Kidney (tissue), 14 donors: ENCODE measurements around the gene CFHR2. TPM values are rescaled to one million over a fixed set of nuclear protein-coding genes. Genes with fewer than 3 reads are reported as not detected.
A peak's percentile ranks its signal among the peaks of the same experiment; 100 is the strongest.
"Not testable (repeated sequence)": the region's sequence is repeated elsewhere in the genome, so short reads cannot be mapped to it uniquely, and the experiment has no call there.

Experiments
- DNase-seq, 5 donors: peaks; one replicate each; pipeline ENCODE4 v3.0.0-alpha.2; 2013 to 2020
- FAIRE-seq: peaks from 2 replicates; lab custom pipeline; 2012; peaks lifted over from hg19 to GRCh38; lab: Jason Lieb, UNC
- H3K27ac ChIP-seq, 2 donors: one replicate each; pipeline ENCODE4 v1.7.0; 2013; ENCODE audit warnings: low read depth in 2 of 2, low read length in 2 of 2, inconsistent platforms in 1 of 2
- H3K27me3 ChIP-seq: one replicate; pipeline ENCODE4 v1.7.1; 2013; ENCODE audit warnings: low read length, inconsistent platforms; ENCODE audit not compliant: control insufficient read depth, insufficient read depth
- H3K36me3 ChIP-seq, 3 donors: one replicate each; pipeline versions ENCODE4 v1.7.0 to v1.7.1; 2013; ENCODE audit warnings: low read length in 3 of 3, control low read depth in 1 of 3, inconsistent platforms in 1 of 3; ENCODE audit not compliant: insufficient read depth in 3 of 3, control insufficient read depth in 2 of 3
- H3K4me1 ChIP-seq, 3 donors: one replicate each; pipeline versions ENCODE4 v1.7.0 to v1.7.1; 2013; ENCODE audit warnings: low read length in 3 of 3, inconsistent platforms in 1 of 3, low read depth in 1 of 3; ENCODE audit not compliant: control insufficient read depth in 2 of 3, insufficient read depth in 2 of 3
- H3K4me3 ChIP-seq, 3 donors: one replicate each; pipeline versions ENCODE4 v1.7.0 to v1.8.1; 2013; ENCODE audit warnings: low read length in 3 of 3, control low read depth in 1 of 3, inconsistent platforms in 1 of 3
- H3K9ac ChIP-seq, 3 donors: one replicate each; pipeline versions ENCODE4 v1.7.0 to v1.7.1; 2013; ENCODE audit warnings: low read length in 3 of 3, control low read depth in 1 of 3, inconsistent platforms in 1 of 3
- H3K9me3 ChIP-seq, 3 donors: one replicate each; pipeline versions ENCODE4 v1.7.0 to v1.7.1; 2013; ENCODE audit warnings: low read length in 3 of 3, control low read depth in 1 of 3, inconsistent platforms in 1 of 3; ENCODE audit not compliant: control insufficient read depth in 2 of 3, insufficient read depth in 1 of 3
- CTCF ChIP-seq: IDR thresholded peaks from 3 replicates; pipeline ENCODE4 v1.5.1; 2012; ENCODE audit warnings: mild to moderate bottlenecking, moderate library complexity, borderline replicate concordance; ENCODE audit not compliant: insufficient read depth; ENCODE audit errors: extremely low read depth
- intact Hi-C: fragments of 100-400 bp; cut with DNase I; formaldehyde crosslinking; loops from one replicate; pipeline ENCODE4 v1.11.1; 2022
- polyA plus RNA-seq: library from polyadenylated mRNA; stranded (reverse); fragments of 350-450 nt; fragmentation: Illumina TruSeq; extraction: RNeasy Lipid Tissue Mini Kit (QIAGEN cat#74804); gene quantifications from one replicate; pipeline ENCODE4 v1.2.3, GENCODE V29; 2014; ENCODE audit warnings: low read depth, low replicate concordance; ENCODE audit not compliant: insufficient read depth
- total RNA-seq: library from RNA; stranded (reverse); fragmentation: NEBNext Ultra II Directional; extraction: Animal tissue kit (Norgen Biotek cat#: 25700); gene quantifications from one replicate; pipeline ENCODE4 v1.2.1, GENCODE V29; 2021
- donor health status: control.
- donor health status: control.
- donor health status: control.
- donor health status: control.
- donor health status: control.
- donor health status: DM: yes; HTN: yes; CAD: no.
- donor health status: Normal renal cell carcinoma (clear cell type).

The CFHR2 gene
- total and polyA plus RNA-seq, 2 donors from 2014 or later: not detected

- not testable (repeated sequence) for FAIRE-seq
Observed at GRCh38 chr1:196991919-196992651, 48.5 kb downstream of the CFHR2 start.

DNA sequence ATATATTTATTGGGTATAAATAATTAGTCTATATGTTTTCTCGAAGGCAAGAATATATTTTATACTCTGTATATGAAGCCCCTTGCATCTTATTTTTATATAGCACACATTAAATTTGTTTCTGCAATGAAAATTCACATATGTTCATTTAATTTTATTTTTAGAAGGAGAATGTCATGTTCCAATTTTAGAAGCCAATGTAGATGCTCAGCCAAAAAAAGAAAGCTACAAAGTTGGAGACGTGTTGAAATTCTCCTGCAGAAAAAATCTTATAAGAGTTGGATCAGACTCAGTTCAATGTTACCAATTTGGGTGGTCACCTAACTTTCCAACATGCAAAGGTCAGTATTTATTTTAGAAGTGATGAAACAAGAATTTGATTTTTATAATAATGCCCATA is 50.4 kb downstream of the CFHR2 start:
- no peak for FAIRE-seq
- H3K4me1 ChIP-seq: no peaks in the 10 kb centered on the region

More at GRCh38 chr1:196991919-196992651, 48.5 kb downstream of the CFHR2 start:
- peak in 4 of 5 donors; percentile 62 to 76 (median 68) for DNase-seq
- H3K27ac ChIP-seq, H3K4me1 ChIP-seq, intact Hi-C loops, H3K4me3 ChIP-seq, H3K9ac ChIP-seq, H3K9me3 ChIP-seq, H3K27me3 ChIP-seq, H3K36me3 ChIP-seq: not testable (repeated sequence)

GRCh38 chr1:196997423-196997822 is 53.9 kb downstream of the CFHR2 start:
- H3K27me3 ChIP-seq: no peaks in the 10 kb centered on the region
- no peaks in the 10 kb centered on the region for H3K4me1 ChIP-seq
- DNase-seq: no peak
- H3K9ac ChIP-seq: no peak overlapping the region
- no peak for TF ChIP-seq CTCF
- H3K9me3 ChIP-seq: no peaks in the 10 kb centered on the region
- no peak overlapping the region for H3K4me3 ChIP-seq
- H3K27ac ChIP-seq: no peak overlapping the region
- intact Hi-C loops: no loop called here
- FAIRE-seq: no peak
- H3K36me3 ChIP-seq: no peaks in the 10 kb centered on the region

More for the DNA sequence above, 50.4 kb downstream of the CFHR2 start:
- intact Hi-C loops: no loop called here
- DNase-seq: no peak
- Histone ChIP-seq H3K27me3 (no peaks in the 10 kb centered on the region), H3K36me3 (no peaks in the 10 kb centered on the region), H3K9me3 (no peaks in the 10 kb centered on the region), H3K4me3 (no peak overlapping the region), H3K27ac (no peak overlapping the region), H3K9ac (no peak overlapping the region)
- TF ChIP-seq CTCF: no peak

GRCh38 chr1:197001828-197002227 is 58.3 kb downstream of the CFHR2 start:
- Histone ChIP-seq H3K9ac (no peak overlapping the region), H3K9me3 (no peaks in the 10 kb centered on the region), H3K27me3 (no peaks in the 10 kb centered on the region), H3K36me3 (no peaks in the 10 kb centered on the region), H3K27ac (no peak overlapping the region), H3K4me3 (no peak overlapping the region), H3K4me1 (no peaks in the 10 kb centered on the region)
- DNase-seq: no peak
- intact Hi-C loops: no loop called here
- TF ChIP-seq CTCF: no peak
- no peak for FAIRE-seq
